Liver (tissue), 3 donors: ENCODE results near the gene PHACTR4.

ENCODE experiments used
- CTCF ChIP-seq: fragments of 150-350 bp; IDR thresholded peaks from 2 replicates; pipeline ENCODE4 v1.5.1; 2017; ENCODE audit warnings: improper control_type of control experiment, low read depth, low read length; ENCODE audit not compliant: missing input control
- FOXA1 ChIP-seq: IDR thresholded peaks from 2 replicates; pipeline ENCODE4 v1.6.1; 2016; ENCODE audit warnings: antibody characterized with exemption
- GABPA ChIP-seq, 2 donors: IDR thresholded peaks in 1 of 2; conservative IDR thresholded peaks in 1 of 2; 2 replicates each; pipeline ENCODE4 v1.6.1; 2016; ENCODE audit warnings: antibody characterized with exemption in 2 of 2, mild to moderate bottlenecking in 1 of 2, moderate library complexity in 1 of 2
- HNF4A ChIP-seq, 2 donors: conservative IDR thresholded peaks; 2 replicates each; pipeline ENCODE4 v1.6.1; 2016; ENCODE audit warnings: antibody characterized with exemption in 2 of 2, mild to moderate bottlenecking in 2 of 2
- REST ChIP-seq: IDR thresholded peaks from 2 replicates; pipeline ENCODE4 v1.6.1; 2016; ENCODE audit warnings: antibody characterized with exemption, mild to moderate bottlenecking
- TAF1 ChIP-seq: conservative IDR thresholded peaks from 2 replicates; pipeline ENCODE4 v1.6.1; 2016; ENCODE audit warnings: antibody characterized with exemption, mild to moderate bottlenecking
- YY1 ChIP-seq: IDR thresholded peaks from 2 replicates; pipeline ENCODE4 v1.6.1; 2016; ENCODE audit warnings: antibody characterized with exemption, mild to moderate bottlenecking
- donor health status: healthy.
- donor health status: healthy.

- TF ChIP-seq YY1 (no peak), GABPA (IDR thresholded peaks at IDR 0.05 in 1 of 2, conservative IDR thresholded peaks at IDR 0.05 in 1 of 2) (no peak), REST (no peak), CTCF (no peak), HNF4A (conservative IDR thresholded peaks at IDR 0.05) (no peak), TAF1 (no peak), FOXA1 (no peak)
These were observed 27.9 kb upstream of the PHACTR4 start for GRCh38 chr1:28341591-28341990.
